Activated CD4-positive, alpha-beta T cell treated with anti-CD3 and anti-CD28 coated beads for 36 hours (primary cell): ENCODE measurements around the gene ANO10. TPM values are rescaled to one million over a fixed set of nuclear protein-coding genes. Genes with fewer than 3 reads are reported as not detected.

Experiments
- ATAC-seq: fragments of 200-7000 bp; cut with Tn5 transposase; one replicate; pipeline ENCODE4 v1.10.0; 2021; ENCODE audit warnings: mild to moderate bottlenecking, moderate library complexity
- CTCF ChIA-PET: fragments of 350-600 bp; sonication (Branson Sonifier 250); formaldehyde crosslinking; loops from one replicate; lab custom pipeline; 2021; ENCODE audit warnings: antibody characterized with exemption; lab: Charles Lee
- POLR2A ChIA-PET: fragments of 350-600 bp; sonication (Branson Sonifier 250); formaldehyde crosslinking; loops from one replicate; lab custom pipeline; 2021; ENCODE audit warnings: antibody characterized with exemption, inconsistent platforms; lab: Charles Lee
- DNase-seq: peaks from one replicate; pipeline ENCODE4 v3.0.0-alpha.2; 2020
- H3K27ac Mint-ChIP-seq: one replicate; pipeline ENCODE4 v1.8.0; 2021; ENCODE audit warnings: mixed read lengths
- H3K27me3 Mint-ChIP-seq: one replicate; pipeline ENCODE4 v1.8.0; 2021; ENCODE audit warnings: mixed read lengths
- H3K36me3 Mint-ChIP-seq: one replicate; pipeline ENCODE4 v1.8.0; 2021; ENCODE audit warnings: low read depth, mixed read lengths
- H3K4me1 Mint-ChIP-seq: one replicate; pipeline ENCODE4 v1.8.0; 2021; ENCODE audit warnings: mixed read lengths
- H3K4me3 Mint-ChIP-seq: one replicate; pipeline ENCODE4 v1.8.0; 2021; ENCODE audit warnings: mild to moderate bottlenecking, moderate library complexity, mixed read lengths
- H3K9me3 Mint-ChIP-seq: one replicate; pipeline ENCODE4 v1.8.0; 2021; ENCODE audit warnings: low read depth, mixed read lengths
- intact Hi-C, 2 experiments: fragments of 100-400 bp; cut with DNase I in 1 of 2; cut with micrococcal nuclease in 1 of 2; formaldehyde crosslinking; loops; one replicate each; pipeline versions ENCODE4 v1.14.2 to v1.15.1; 2022 to 2024; cut with DNase I, micrococcal nuclease
- total RNA-seq, 2 experiments: library from RNA; stranded (reverse); gene quantifications; one replicate each; pipeline ENCODE4 v1.2.3, GENCODE V29; 2021

Gene ANO10
- total RNA-seq, 2 experiments from 2014 or later = 6.9 to 9.4 TPM

- Mint-ChIP-seq H3K4me3 (no peak overlapping the region), H3K9me3 (no peaks in the 10 kb centered on the region), H3K4me1 (no peaks in the 10 kb centered on the region), H3K27ac (no peak overlapping the region), H3K27me3 (peaks cover 9% of the 10 kb centered on the region), H3K36me3 (no peaks in the 10 kb centered on the region)
- CTCF ChIA-PET = no interaction called here
- DNase-seq (no peak), ATAC-seq (no peak)
- intact Hi-C loops = no loop called here
- POLR2A ChIA-PET = no interaction called here
Measured at GRCh38 chr3:43647331-43648166, 25.7 kb upstream of the ANO10 start.

DNA sequence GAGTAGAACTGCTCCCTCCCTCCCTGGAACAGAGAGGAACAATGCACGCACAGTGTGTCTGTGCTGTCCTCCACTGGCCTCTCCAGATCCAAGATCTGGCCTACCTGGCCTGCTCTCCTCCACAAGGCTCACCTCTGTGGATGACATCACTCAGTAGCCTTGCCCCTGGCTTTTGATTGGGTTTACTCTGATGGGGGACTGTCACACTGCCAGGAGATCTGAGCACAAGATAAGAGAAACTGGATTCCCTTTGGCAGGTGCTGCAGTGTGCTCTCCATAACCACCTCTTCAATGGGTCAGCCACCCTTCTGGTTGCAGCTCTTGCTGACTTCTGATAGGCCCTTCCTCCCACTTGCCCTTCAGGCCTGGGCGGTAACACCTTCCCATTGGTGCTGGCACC, 22.6 kb upstream of the ANO10 start:
- POLR2A ChIA-PET = no interaction called here
- Mint-ChIP-seq H3K9me3 (no peaks in the 10 kb centered on the region), H3K27ac (no peak overlapping the region), H3K27me3 (peaks cover 2% of the 10 kb centered on the region), H3K36me3 (no peaks in the 10 kb centered on the region), H3K4me1 (no peaks in the 10 kb centered on the region), H3K4me3 (no peak overlapping the region)
- no peak for ATAC-seq
- CTCF ChIA-PET = no interaction called here
- intact Hi-C loops = no loop called here
- DNase-seq = no peak

- ATAC-seq = no peak
- Mint-ChIP-seq H3K4me1 (no peaks in the 10 kb centered on the region), H3K4me3 (no peak overlapping the region), H3K27me3 (peaks cover 2% of the 10 kb centered on the region), H3K9me3 (no peaks in the 10 kb centered on the region), H3K36me3 (no peaks in the 10 kb centered on the region), H3K27ac (no peak overlapping the region)
- intact Hi-C loops = no loop called here
- ChIA-PET POLR2A (interaction anchor here (0.5 kb wide), 1 partner anchor 28 kb away, joined by 8 read pairs; no protein-coding TSS in a partner anchor), CTCF (interaction anchor here (1.0 kb wide), 1 partner anchor 97 kb away, joined by 3 read pairs; no protein-coding TSS in a partner anchor)
- no peak for DNase-seq
Measured at GRCh38 chr3:43641306-43642114, 19.7 kb upstream of the ANO10 start.

GRCh38 chr3:43640681-43641080, 18.9 kb upstream of the ANO10 start:
- Mint-ChIP-seq H3K4me1 (no peaks in the 10 kb centered on the region), H3K4me3 (no peak overlapping the region), H3K36me3 (no peaks in the 10 kb centered on the region), H3K27me3 (peaks cover 2% of the 10 kb centered on the region), H3K9me3 (no peaks in the 10 kb centered on the region), H3K27ac (no peak overlapping the region)
- POLR2A ChIA-PET = no interaction called here
- ATAC-seq (no peak), DNase-seq (no peak)
- intact Hi-C loops = no loop called here
- CTCF ChIA-PET = interaction anchor here (1.0 kb wide), 1 partner anchor 96 kb away, joined by 3 read pairs; no protein-coding TSS in a partner anchor

DNA sequence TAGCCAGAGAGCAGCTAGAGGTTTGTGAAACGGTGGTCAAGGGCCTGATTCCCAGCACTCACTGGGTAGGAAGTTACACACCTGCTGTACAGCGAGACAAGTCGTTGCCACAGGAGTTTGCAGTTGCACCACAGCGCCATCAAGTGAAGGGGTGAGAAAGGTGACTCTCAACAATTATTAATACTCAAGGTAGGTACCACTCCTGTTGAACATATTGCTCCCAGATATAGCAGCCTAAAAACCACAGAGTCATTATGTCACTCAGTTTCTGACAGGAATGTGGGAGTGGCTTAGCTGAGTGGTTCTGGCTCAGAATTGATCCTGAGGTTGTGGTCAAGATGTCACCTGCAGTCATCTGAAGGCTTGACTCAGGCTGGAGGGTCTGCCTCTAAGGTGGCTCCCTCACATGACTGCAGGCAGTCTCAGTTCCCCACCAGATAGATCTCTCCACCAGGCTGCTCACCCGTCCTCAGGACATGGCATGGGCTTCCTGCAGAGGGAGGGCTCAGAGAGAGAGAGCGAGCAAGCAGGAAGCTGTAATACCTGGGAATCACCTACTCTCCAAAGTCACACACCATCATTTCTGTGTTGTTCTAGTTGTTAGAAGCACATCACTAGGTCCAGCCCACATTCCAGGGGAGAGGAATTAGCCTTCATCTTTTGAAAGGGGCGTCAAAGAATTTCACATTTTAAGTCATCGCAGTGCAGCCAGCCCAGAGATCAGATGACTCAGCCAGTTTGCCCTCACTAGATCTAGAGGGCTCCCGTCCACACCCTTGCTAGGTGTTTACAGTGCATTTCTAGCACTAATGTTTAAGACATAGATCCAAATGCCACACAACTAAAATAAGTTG, 17.0 kb upstream of the ANO10 start:
- ATAC-seq = peak; percentile 68
- H3K36me3 Mint-ChIP-seq = no peaks in the 10 kb centered on the region
- CTCF ChIA-PET = interaction anchor here (0.7 kb wide), 2 partner anchors 9 to 96 kb away, joined by 3 read pairs; no protein-coding TSS in a partner anchor

GRCh38 chr3:43637702-43638101, 15.9 kb upstream of the ANO10 start:
- POLR2A ChIA-PET = no interaction called here
- H3K4me1 Mint-ChIP-seq = no peaks in the 10 kb centered on the region
- DNase-seq (no peak), ATAC-seq (no peak)
- no peaks in the 10 kb centered on the region for H3K36me3 Mint-ChIP-seq
- no peak overlapping the region for H3K27ac Mint-ChIP-seq
- H3K9me3 Mint-ChIP-seq = no peaks in the 10 kb centered on the region
- intact Hi-C loops = loop anchor here (1.0 kb wide), 1 partner anchor 93 kb away; no protein-coding TSS in a partner anchor
- H3K4me3 Mint-ChIP-seq = no peak overlapping the region
- H3K27me3 Mint-ChIP-seq = no peaks in the 10 kb centered on the region
- CTCF ChIA-PET = no interaction called here

More for the DNA sequence above, 17.0 kb upstream of the ANO10 start:
- intact Hi-C loops = loop anchor here (1.0 kb wide), 1 partner anchor 95 kb away; no protein-coding TSS in a partner anchor
- no peaks in the 10 kb centered on the region for H3K4me1 Mint-ChIP-seq
- peak; percentile 73 for DNase-seq
- no peak overlapping the region for H3K27ac Mint-ChIP-seq
- H3K27me3 Mint-ChIP-seq = peaks cover under 1% of the 10 kb centered on the region
- no peak overlapping the region for H3K4me3 Mint-ChIP-seq
- POLR2A ChIA-PET = no interaction called here
- no peaks in the 10 kb centered on the region for H3K9me3 Mint-ChIP-seq

- no peak for ATAC-seq
- CTCF ChIA-PET = no interaction called here
- POLR2A ChIA-PET = no interaction called here
Measured at GRCh38 chr3:43632986-43633385, 11.2 kb upstream of the ANO10 start.

GRCh38 chr3:43632269-43632733, 10.5 kb upstream of the ANO10 start:
- intact Hi-C loops = no loop called here
- H3K27ac Mint-ChIP-seq = no peak overlapping the region
- no peaks in the 10 kb centered on the region for H3K9me3 Mint-ChIP-seq

More at GRCh38 chr3:43632986-43633385, 11.2 kb upstream of the ANO10 start:
- Mint-ChIP-seq H3K27me3 (peaks cover 6% of the 10 kb centered on the region), H3K36me3 (peaks cover 4% of the 10 kb centered on the region), H3K4me1 (peaks cover 10% of the 10 kb centered on the region), H3K27ac (no peak overlapping the region), H3K4me3 (no peak overlapping the region), H3K9me3 (no peaks in the 10 kb centered on the region)
- no peak for DNase-seq
- intact Hi-C loops = no loop called here

DNA sequence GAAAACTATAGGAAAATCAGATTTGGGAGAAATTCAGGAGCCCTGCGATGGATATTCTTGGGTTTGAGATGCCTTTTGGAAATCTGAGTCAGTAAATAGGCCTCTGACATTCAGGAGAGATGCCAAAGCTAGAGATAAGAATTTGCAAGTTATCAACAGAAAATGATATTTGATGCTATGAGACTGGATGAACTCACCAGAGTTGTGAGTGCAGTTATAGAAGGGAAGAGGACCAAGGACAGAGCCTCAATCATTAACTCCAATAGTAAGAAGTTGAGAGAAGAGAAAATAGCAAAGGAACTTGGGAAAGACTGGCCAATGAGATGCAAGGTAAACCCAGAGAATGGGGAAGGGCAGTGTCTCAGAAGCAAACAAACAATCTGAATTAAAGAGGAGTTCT, 7.9 kb upstream of the ANO10 start:
- ATAC-seq (no peak), DNase-seq (no peak)
- H3K4me1 Mint-ChIP-seq = peaks cover 16% of the 10 kb centered on the region
- ChIA-PET POLR2A (no interaction called here), CTCF (interaction anchor here (0.6 kb wide), 1 partner anchor 9 kb away, joined by 3 read pairs; no protein-coding TSS in a partner anchor)
- peaks cover 4% of the 10 kb centered on the region for H3K36me3 Mint-ChIP-seq
- H3K27ac Mint-ChIP-seq = peak overlapping the region; percentile 63
- intact Hi-C loops = loop anchor here in 1 of 2 experiments (10.0 kb wide), 1 partner anchor 1235 kb away; the partner anchor contains the start of gene TMEM42
- no peak overlapping the region for H3K4me3 Mint-ChIP-seq
- no peaks in the 10 kb centered on the region for H3K9me3 Mint-ChIP-seq
- peaks cover 6% of the 10 kb centered on the region for H3K27me3 Mint-ChIP-seq

More at GRCh38 chr3:43632269-43632733, 10.5 kb upstream of the ANO10 start:
- H3K4me1 Mint-ChIP-seq = peaks cover 11% of the 10 kb centered on the region
- ChIA-PET POLR2A (no interaction called here), CTCF (no interaction called here)
- no peak overlapping the region for H3K4me3 Mint-ChIP-seq
- peaks cover 6% of the 10 kb centered on the region for H3K27me3 Mint-ChIP-seq
- ATAC-seq (no peak), DNase-seq (no peak)
- H3K36me3 Mint-ChIP-seq = peaks cover 4% of the 10 kb centered on the region

GRCh38 chr3:43629257-43629656, 7.4 kb upstream of the ANO10 start:
- ChIA-PET POLR2A (no interaction called here), CTCF (interaction anchor here (0.6 kb wide), 1 partner anchor 9 kb away, joined by 3 read pairs; no protein-coding TSS in a partner anchor)
- intact Hi-C loops = loop anchor here in 1 of 2 experiments (10.0 kb wide), 1 partner anchor 1236 kb away; the partner anchor contains the start of gene TMEM42
- Mint-ChIP-seq H3K27me3 (peaks cover 6% of the 10 kb centered on the region), H3K27ac (peak overlapping the region; percentile 63), H3K4me3 (no peak overlapping the region), H3K36me3 (peaks cover 4% of the 10 kb centered on the region), H3K9me3 (no peaks in the 10 kb centered on the region), H3K4me1 (peaks cover 16% of the 10 kb centered on the region)
- DNase-seq (no peak), ATAC-seq (peak; percentile 58)
